ENCODE measurements around the gene RFC1.
"Not testable (repeated sequence)": the region's sequence is repeated elsewhere in the genome, so short reads cannot be mapped to it uniquely, and the experiment has no call there.

Gene RFC1

DNA sequence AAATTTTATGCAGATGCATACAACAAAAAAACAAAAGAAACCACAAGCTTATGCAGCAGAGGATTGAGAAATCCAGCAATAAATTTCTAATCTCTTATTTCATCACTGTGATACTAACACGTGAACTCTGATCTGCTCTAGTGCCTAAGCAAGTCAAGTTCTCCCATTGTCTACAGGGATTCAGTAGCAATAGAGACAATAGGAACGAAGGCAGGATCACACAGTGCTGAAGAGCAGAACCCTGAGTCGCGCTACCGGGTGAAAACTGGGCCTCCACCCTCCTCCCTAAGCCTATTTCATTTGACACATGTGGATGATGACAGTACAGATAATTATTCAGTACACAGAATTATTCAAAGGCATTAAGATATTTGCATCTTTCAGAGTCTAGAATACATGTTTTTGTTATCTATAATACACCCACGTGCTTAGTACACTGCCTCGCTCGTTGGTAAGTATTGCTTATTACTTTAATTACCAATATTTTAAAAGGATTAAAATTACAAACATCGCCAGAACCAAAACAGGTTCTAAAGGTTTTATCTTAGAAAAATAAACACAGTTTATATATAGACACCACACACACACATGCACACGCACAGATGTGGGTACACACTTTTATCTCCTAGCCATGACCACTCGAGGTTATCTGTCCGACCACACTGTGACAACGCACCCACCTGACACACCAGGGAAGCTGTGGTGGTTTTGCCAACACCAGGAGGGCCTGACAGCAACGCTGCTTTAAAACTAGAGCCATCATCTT, 60.1 kb downstream of the RFC1 start:
- no peak for DNase-seq (ENCODE audit: low read depth in 2 of 2)

DNA sequence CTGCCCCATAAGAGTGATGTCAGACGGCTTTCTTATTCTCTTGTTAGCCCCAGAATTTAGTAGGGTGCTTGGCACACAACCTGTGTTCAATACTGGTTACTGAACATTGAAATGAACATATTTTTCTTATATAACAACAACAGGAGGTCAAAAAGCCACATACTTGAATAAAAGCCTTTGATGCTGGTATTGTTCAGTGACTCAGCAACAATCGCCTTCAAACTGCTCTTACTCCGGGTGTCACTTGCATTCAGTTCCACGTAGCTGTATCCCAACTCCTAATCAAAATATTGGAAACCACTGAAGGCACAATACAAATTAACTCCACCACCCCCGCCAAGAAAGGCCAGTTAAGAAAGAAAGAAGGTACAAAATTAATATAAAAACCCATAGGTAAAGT, 61.5 kb downstream of the RFC1 start:
- DNase-seq (ENCODE audit: low read depth in 2 of 2) = no peak

- DNase-seq (ENCODE audit: low read depth in 2 of 2) = no peak
Measured at GRCh38 chr4:39303871-39304270, 62.3 kb downstream of the RFC1 start.

DNA sequence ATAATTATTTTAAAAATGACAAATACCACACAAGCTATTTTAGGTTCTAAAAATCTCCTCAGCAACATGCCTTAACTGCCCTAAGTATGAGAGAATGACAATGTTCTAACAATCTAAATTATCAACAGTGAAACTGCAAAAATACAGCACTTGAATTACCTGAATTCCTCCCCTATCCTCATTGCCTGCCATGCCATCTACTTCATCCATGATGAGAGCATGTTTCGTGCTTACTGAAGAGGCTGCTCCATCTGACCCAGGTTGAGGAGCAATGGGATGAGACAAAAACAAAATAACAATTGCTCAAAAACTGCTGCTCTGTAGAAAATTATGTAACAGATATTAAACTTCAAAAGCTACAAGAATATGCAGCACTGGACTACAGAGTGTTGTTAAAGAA, 63.3 kb downstream of the RFC1 start:
- DNase-seq (ENCODE audit: low read depth in 2 of 2) = no peak

GRCh38 chr4:39295784-39296183, 70.4 kb downstream of the RFC1 start:
- no peak for DNase-seq (ENCODE audit: low read depth in 2 of 2)

GRCh38 chr4:39292433-39292832, 73.7 kb downstream of the RFC1 start:
- not testable (repeated sequence) for DNase-seq (ENCODE audit: low read depth in 2 of 2)

DNA sequence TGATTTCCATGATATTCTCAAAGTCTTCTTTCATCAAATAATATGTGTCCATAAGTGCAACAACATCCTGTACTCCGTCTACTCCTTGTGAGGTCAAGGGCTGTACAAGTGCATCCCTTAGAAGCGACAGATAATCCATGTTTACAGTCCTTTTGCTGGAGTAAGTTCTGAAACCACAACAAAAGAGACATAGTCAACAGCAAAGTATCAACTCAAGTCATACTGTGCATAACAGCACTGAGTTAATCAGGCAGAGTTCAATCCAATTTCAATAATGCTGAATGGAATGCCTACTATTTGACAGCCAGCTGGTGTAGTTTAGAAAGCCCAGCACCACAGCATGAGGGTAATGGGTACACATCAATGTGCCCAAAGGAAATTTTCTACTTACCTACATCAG, 74.5 kb downstream of the RFC1 start:
- DNase-seq (ENCODE audit: low read depth in 2 of 2) = no peak

GRCh38 chr4:39287223-39287622, 78.9 kb downstream of the RFC1 start:
- DNase-seq (ENCODE audit: low read depth in 2 of 2) = no peak

GRCh38 chr4:39286263-39286662, 79.9 kb downstream of the RFC1 start:
- DNase-seq (ENCODE audit: low read depth in 2 of 2) = no peak

DNA sequence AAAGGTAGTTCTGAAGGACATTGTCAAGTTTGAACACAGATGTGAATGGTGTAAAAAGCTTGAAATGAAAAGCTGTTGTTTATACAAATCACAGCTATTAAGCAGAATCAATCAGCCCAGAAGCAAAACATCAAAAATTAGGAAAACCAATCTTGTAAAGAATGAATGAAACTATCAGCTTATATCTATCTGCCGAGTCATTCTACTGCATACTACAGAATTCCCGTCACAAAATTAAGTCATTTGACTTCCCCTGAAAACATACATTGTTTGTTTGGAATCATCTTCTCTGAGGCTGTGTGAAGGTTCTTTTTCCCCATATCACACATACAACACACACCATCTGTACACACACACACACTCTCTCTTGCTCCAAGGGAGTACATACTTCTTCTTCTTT, 80.3 kb downstream of the RFC1 start:
- DNase-seq (ENCODE audit: low read depth in 2 of 2) = no peak

- no peak for DNase-seq (ENCODE audit: low read depth in 2 of 2)
Measured at GRCh38 chr4:39285111-39285795, 80.9 kb downstream of the RFC1 start.

GRCh38 chr4:39280770-39281169, 85.4 kb downstream of the RFC1 start:
- DNase-seq (ENCODE audit: low read depth in 2 of 2) = no peak

DNA sequence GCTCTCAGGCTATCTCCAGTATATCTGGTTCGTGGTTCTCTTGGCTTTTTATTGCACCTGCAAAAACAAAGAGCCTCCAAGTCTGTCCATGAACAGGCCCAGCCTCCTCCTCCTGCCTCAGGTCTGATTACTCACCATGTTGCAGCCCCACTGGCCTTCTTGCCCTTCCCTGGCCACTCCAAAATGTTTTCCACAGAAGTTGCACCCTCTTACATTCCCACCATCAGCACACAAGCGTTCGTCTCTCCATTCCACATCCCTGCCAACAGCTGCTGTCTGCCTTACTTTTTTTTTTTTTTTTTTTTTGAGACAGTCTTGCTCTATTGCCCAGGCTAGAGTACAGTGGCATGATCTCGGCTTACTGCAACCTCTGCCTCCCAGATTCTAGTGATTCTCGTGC, 86.7 kb downstream of the RFC1 start:
- DNase-seq (ENCODE audit: low read depth in 2 of 2) = no peak

GRCh38 chr4:39278476-39278875, 87.7 kb downstream of the RFC1 start:
- DNase-seq (ENCODE audit: low read depth in 2 of 2) = no peak

- DNase-seq (ENCODE audit: low read depth in 2 of 2) = not testable (repeated sequence)
Measured at GRCh38 chr4:39277661-39278060, 88.5 kb downstream of the RFC1 start.

DNA sequence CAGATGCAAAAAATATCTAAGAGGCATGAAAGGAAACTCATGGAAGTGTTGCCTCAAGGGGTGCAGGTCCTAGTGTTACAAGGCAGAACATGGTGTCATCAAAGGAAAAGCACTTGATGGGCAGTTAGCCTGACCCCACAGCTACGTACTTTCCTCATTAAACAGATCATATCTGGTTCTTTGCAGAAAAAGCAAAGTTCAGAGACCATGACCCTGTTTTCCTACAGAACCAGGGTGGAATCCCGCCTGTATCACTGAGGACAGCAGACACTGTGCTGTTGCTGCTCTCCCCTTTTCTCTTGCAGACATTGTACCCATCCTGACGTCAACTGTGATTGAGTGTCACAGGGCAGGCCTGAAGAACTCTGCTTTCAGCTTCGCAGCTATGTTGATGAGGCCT, 91.7 kb downstream of the RFC1 start:
- DNase-seq (ENCODE audit: low read depth in 2 of 2) = no peak

DNA sequence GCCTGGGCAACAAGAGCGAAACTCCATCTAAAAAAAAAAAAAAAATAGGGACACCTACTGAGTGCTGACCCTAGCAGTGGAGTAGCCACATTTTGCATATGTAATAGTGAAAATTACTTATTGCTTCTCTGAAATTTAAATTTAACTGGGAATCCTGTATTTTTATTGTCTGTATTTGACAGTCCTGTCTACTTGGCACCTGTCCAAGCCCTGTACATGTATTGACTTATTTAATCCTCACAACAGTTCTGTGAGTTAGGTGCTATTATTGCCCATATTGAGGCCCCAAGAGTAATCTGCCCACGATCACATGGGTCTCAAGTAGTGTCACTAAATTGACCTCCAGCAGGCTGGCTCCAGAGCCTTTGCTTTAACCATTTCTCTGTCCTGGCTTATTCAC, 102.3 kb downstream of the RFC1 start:
- DNase-seq (ENCODE audit: low read depth in 2 of 2) = no peak

- no peak for DNase-seq (ENCODE audit: low read depth in 2 of 2)
Measured at GRCh38 chr4:39259571-39260330, 106.4 kb downstream of the RFC1 start.

GRCh38 chr4:39256436-39256835, 109.7 kb downstream of the RFC1 start:
- DNase-seq (ENCODE audit: low read depth in 2 of 2) = no peak

GRCh38 chr4:39255871-39256270, 110.3 kb downstream of the RFC1 start:
- no peak for DNase-seq (ENCODE audit: low read depth in 2 of 2)

- DNase-seq (ENCODE audit: low read depth in 2 of 2) = no peak
Measured at GRCh38 chr4:39255266-39255665, 110.9 kb downstream of the RFC1 start.

DNA sequence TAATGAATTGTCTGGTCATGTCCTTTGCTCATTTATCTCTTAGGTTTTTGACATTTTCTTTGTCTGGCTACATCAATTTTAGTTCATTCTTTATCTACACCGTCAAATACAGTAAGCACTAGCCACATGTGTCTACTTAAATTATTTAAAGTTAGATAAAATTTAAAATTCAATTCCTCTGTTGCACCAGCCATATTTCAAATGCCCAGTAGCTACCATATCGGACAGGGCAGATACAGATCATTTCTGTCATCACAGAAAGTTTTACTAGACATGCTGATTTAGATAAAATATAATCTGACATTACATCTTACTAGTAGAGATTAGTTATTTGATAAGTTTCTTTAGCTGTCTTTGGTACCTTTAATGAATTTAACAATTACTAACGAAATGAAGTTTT, 122.7 kb downstream of the RFC1 start:
- no peak for DNase-seq (ENCODE audit: low read depth in 2 of 2)

Measured in stimulated activated CD4-positive, alpha-beta T cell treated with anti-CD3 and anti-CD28 coated beads, Interleukin-1b, Interleukin-23, amount 100 ng/mL, for 4 hours (primary cell).